GM12875 (cell line): Measurements from ENCODE around the gene RNF13.

Experiments used
- H3K4me3 ChIP-seq: one replicate; pipeline ENCODE4 v1.5.1; 2011; ENCODE audit warnings: low read depth, low read length, control low read depth
- TF ChIP-seq, protein P1 (sequence below): IDR thresholded peaks from 2 replicates; pipeline ENCODE4 v1.5.1; 2011; ENCODE audit warnings: low read depth, mild to moderate bottlenecking, control low read depth, inconsistent platforms, low read length, moderate library complexity, borderline replicate concordance; ENCODE audit not compliant: insufficient read depth

The RNF13 gene

GRCh38 chr3:149894205-149894604 lies 81.2 kb downstream of the RNF13 start:
- TF ChIP-seq, protein P1, sequence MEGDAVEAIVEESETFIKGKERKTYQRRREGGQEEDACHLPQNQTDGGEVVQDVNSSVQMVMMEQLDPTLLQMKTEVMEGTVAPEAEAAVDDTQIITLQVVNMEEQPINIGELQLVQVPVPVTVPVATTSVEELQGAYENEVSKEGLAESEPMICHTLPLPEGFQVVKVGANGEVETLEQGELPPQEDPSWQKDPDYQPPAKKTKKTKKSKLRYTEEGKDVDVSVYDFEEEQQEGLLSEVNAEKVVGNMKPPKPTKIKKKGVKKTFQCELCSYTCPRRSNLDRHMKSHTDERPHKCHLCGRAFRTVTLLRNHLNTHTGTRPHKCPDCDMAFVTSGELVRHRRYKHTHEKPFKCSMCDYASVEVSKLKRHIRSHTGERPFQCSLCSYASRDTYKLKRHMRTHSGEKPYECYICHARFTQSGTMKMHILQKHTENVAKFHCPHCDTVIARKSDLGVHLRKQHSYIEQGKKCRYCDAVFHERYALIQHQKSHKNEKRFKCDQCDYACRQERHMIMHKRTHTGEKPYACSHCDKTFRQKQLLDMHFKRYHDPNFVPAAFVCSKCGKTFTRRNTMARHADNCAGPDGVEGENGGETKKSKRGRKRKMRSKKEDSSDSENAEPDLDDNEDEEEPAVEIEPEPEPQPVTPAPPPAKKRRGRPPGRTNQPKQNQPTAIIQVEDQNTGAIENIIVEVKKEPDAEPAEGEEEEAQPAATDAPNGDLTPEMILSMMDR = no peak
- no peak overlapping the region for H3K4me3 ChIP-seq

GRCh38 chr3:149895339-149895738 lies 82.3 kb downstream of the RNF13 start:
- TF ChIP-seq, protein P1 = no peak
- no peak overlapping the region for H3K4me3 ChIP-seq

- no peak overlapping the region for H3K4me3 ChIP-seq
- TF ChIP-seq, protein P1 = no peak
Measured at GRCh38 chr3:149895769-149896168, 82.8 kb downstream of the RNF13 start.

- H3K4me3 ChIP-seq = no peak overlapping the region
- TF ChIP-seq, protein P1 = no peak
Measured at GRCh38 chr3:149898771-149899170, 85.8 kb downstream of the RNF13 start.

GRCh38 chr3:149900322-149900721 lies 87.3 kb downstream of the RNF13 start:
- no peak overlapping the region for H3K4me3 ChIP-seq
- TF ChIP-seq, protein P1 = no peak

- H3K4me3 ChIP-seq = no peak overlapping the region
- TF ChIP-seq, protein P1 = no peak
Measured at GRCh38 chr3:149901770-149902169, 88.8 kb downstream of the RNF13 start.

DNA sequence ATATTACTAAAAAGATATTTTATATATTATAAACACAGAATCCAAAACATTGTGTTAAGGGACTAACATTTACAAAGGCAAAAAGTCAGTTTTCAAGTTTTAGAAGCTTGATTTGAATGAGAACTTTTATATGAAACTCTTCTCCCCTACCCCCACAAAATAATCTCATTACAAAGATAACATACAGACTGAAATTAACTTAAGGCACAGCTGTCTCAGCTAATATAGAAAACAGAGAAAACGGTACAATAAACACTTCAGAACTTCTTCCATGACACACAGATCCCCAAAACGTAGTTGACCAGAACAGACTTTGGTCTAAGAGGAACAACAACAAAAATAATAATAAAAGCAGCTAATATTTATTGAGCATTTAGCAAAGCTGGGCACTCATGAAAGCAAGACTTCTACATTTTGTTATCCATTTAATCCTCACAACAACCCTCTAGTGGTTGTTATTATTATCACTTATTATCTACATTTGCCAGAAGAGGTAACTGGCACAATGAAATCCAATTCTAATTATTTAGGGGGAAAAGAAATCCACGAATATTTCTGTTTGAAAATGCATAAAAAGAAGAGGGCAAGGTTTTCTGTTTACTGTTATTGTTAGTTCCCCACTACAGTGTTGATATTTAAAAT lies 89.6 kb downstream of the RNF13 start:
- TF ChIP-seq, protein P1 = no peak

More for the DNA sequence above, 89.6 kb downstream of the RNF13 start:
- no peak overlapping the region for H3K4me3 ChIP-seq
